22Rv1 (cell line): Measurements from ENCODE around the gene BCAN.

Experiments used
- CTCF ChIP-seq: fragments of 450-650 bp; IDR thresholded peaks from 2 replicates; pipeline ENCODE4 v1.5.1; 2017; ENCODE audit warnings: mild to moderate bottlenecking
- ZFX ChIP-seq: fragments of 450-650 bp; IDR thresholded peaks from 2 replicates; pipeline ENCODE4 v1.6.1; 2017; ENCODE audit warnings: antibody characterized with exemption, borderline replicate concordance

- no peak for TF ChIP-seq CTCF
- no peak for TF ChIP-seq ZFX
Measured at GRCh38 chr1:156638189-156638985, 3.5 kb upstream of the BCAN start.
